Muscle layer of colon (tissue), 2 donors: Measurements from ENCODE around the gene GSTT2.

Experiments used
- H3K27ac ChIP-seq: one replicate; pipeline ENCODE4 v1.7.0; 2013; ENCODE audit warnings: low read depth, mild to moderate bottlenecking, low read length, moderate library complexity
- H3K27me3 ChIP-seq, 2 donors: one replicate each; pipeline ENCODE4 v1.7.0; 2013; ENCODE audit warnings: low read length in 2 of 2, mild to moderate bottlenecking in 2 of 2; ENCODE audit not compliant: insufficient read depth in 2 of 2, control insufficient read depth in 1 of 2
- H3K36me3 ChIP-seq: one replicate; pipeline ENCODE4 v1.7.0; 2013; ENCODE audit warnings: mild to moderate bottlenecking, low read length; ENCODE audit not compliant: insufficient read depth
- H3K4me1 ChIP-seq: one replicate; pipeline ENCODE4 v1.7.0; 2013; ENCODE audit warnings: mild to moderate bottlenecking, low read length; ENCODE audit not compliant: insufficient read depth
- H3K4me3 ChIP-seq, 2 donors: one replicate each; pipeline ENCODE4 v1.7.0; 2013; ENCODE audit warnings: low read length in 2 of 2, low read depth in 1 of 2, mild to moderate bottlenecking in 1 of 2, moderate library complexity in 1 of 2
- H3K9ac ChIP-seq: one replicate; pipeline ENCODE4 v1.7.0; 2013; ENCODE audit warnings: low read length
- H3K9me3 ChIP-seq: one replicate; pipeline ENCODE4 v1.7.0; 2013; ENCODE audit warnings: mild to moderate bottlenecking, low read length
- donor health status: abdominal sarcoma.
- donor health status: Adenocarcinoma of cecum.

GSTT2 gene

DNA sequence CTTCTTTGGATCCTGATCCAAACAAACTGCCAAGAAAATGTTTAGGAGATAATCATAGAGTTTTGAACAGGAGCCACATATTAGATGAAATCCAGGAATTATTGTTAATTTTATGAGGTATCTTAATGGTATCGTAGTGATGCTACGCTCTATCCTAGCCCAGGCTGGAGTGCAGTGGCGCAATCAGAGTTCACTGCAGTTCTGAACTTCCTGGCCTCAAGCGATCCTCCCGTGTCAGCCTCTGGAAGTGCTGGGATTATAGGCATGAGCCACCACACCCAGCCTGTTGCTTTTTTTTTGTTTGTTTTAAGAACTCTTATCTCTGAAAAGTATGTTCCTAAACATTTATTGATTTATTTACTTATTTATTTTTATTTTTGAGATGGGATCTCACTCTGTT, 22.9 kb downstream of the GSTT2 start:
- Histone ChIP-seq H3K36me3 (no peaks in the 10 kb centered on the region), H3K4me3 (no peak overlapping the region), H3K27me3 (no peaks in the 10 kb centered on the region), H3K9ac (no peak overlapping the region), H3K27ac (no peak overlapping the region), H3K9me3 (no peaks in the 10 kb centered on the region), H3K4me1 (peaks cover 11% of the 10 kb centered on the region)

DNA sequence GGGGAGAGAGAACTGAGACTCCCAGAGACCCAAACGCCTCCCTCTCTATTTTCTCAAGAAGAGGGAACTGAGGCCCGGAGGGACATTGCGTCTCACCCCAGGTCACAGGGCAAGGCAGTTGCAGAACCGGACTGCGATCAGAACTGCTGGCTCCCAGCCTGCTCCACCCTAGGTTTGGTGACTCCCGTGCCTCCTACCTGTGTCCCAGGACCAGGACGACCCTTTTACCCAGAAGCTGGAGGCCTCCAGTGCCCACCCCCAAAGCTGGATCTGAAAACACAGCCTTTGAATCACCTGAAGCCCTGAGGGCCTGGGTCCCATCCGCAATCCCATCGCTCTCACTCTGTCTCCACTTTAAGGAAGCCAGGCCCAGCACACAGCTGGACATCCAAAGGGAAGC, 24.0 kb downstream of the GSTT2 start:
- no peak overlapping the region for H3K4me3 ChIP-seq
- H3K4me1 ChIP-seq, result peaks cover 11% of the 10 kb centered on the region
- H3K27me3 ChIP-seq, result no peaks in the 10 kb centered on the region
- no peak overlapping the region for H3K27ac ChIP-seq
- H3K9ac ChIP-seq, result no peak overlapping the region
- H3K9me3 ChIP-seq, result no peaks in the 10 kb centered on the region
- no peaks in the 10 kb centered on the region for H3K36me3 ChIP-seq

DNA sequence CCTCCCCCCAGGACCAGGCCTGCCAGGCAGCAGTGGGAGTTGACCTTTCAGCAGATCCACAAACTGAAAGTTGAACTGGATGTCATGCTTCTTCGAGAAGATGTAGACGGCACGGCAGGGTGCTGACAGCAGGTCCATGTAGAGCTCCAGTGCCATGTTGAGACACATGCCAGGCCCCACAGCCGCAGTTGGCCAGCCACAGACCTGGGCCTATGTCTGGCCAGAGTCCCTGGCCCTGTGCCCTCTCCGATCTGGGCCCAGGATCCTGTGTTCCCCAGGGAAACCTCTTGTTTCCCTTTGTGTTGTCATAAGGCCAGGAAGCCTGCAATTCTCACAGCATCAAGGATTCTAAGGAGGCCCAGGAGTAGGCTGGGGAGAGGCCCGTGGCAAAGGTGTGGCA, 25.3 kb downstream of the GSTT2 start, which contains the start of gene GSTT4:
Gene GSTT4, minus strand, starts transcription at position 253 of the 400 bp plus-strand sequence. Its CDS starts 97 bp downstream, at position 156.
- Histone ChIP-seq H3K27me3 (no peaks in the 10 kb centered on the region), H3K9ac (no peak within 1 kb of the TSS), H3K4me3 (no peak within 1 kb of the TSS), H3K27ac (peak within 1 kb of the TSS; percentile 3), H3K4me1 (peaks cover 11% of the 10 kb centered on the region), H3K9me3 (no peaks in the 10 kb centered on the region), H3K36me3 (no peaks in the 10 kb centered on the region)

DNA sequence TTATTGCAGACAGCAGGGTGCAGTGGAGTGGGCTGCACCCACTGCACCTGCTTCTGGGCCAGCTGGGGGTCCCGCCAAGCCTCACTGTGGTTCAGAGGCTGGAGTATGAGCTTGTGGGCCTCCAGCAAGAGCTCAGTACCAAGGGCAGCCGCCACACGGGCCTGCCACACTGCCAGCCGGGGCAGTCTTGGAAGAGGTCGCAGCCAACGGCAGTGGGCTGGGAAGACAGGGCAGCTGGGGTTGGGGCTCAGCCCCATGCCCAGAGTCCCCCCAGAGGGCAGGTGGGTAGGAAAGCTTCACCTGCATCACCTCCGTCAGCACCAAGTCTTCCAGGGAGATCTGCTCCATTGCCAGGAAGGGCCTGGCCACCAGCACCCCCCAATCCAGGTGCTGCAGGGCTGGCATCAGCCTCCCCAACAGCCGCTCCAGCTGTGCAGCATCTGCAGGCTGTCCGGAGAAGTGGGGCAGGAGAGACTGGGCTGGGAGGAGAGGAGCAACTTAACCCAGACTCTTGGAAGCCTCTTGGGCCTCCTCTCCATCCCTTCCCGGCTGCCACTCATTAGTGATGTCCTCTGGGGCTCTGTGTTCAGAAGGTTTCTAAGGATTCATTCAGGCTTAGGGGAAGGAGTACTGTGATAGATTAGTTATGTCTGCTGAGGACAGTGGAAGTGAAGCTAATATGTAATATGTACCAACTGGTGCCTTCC, 26.4 kb downstream of the GSTT2 start:
- no peak overlapping the region for H3K4me3 ChIP-seq
- peaks cover 11% of the 10 kb centered on the region for H3K4me1 ChIP-seq
- H3K27ac ChIP-seq, result no peak overlapping the region
- no peak overlapping the region for H3K9ac ChIP-seq
- H3K27me3 ChIP-seq, result no peaks in the 10 kb centered on the region
- no peaks in the 10 kb centered on the region for H3K9me3 ChIP-seq
- no peaks in the 10 kb centered on the region for H3K36me3 ChIP-seq

DNA sequence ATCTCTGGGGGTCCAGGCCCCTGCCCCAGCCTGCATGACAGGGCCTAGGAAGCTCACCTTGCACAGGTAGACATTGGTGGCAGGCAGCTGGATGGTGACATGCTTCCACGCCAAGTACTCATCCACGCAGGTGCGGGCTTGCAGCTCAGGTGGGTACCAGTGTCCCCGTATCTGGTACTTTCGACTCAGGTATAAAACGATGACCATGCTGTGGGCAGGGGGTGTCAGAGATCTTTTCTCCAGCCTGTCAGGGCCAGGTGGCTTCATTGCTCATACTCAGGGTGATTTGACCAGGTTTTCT, 26.9 kb downstream of the GSTT2 start:
- Histone ChIP-seq H3K27me3 (no peaks in the 10 kb centered on the region), H3K27ac (no peak overlapping the region), H3K36me3 (no peaks in the 10 kb centered on the region), H3K9ac (no peak overlapping the region), H3K4me1 (peaks cover 11% of the 10 kb centered on the region), H3K4me3 (no peak overlapping the region), H3K9me3 (no peaks in the 10 kb centered on the region)

DNA sequence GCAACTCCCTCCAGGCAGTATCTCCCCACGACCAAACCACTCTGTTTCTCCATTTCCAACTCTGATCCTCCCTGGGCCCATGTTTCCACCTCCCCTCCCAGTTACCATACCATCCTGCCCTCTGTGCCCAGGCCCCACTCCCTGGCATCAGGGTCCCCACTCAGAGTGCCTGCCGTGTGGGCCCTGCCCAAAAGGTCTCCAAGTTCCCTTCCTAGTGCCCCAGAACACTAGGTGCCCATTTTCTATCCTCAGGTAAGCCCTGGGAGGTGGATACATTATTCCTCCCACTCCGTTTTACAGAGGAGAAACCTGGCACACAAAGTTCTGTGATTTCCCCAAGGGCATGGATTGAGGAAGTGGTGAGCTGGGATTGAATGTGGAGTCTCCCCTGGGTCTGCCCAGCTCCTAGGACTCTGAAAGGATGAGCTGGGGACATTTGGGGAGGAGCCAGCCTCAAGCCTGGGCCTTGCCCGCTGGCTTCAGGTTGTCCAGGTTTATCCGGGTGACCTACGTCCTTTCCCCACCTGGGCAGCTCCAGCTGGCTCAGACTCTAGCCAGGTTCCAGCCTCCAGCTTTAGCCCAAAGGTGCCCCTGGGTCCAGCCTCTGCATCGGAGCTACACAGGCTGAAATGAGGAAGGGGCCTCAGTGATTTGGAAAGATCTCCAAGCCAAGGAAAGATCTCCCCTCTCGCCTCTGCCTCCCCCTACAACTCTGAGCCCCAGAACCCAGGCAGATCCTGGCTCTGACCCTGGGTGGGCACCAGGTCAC, 27.5 kb downstream of the GSTT2 start:
- H3K36me3 ChIP-seq, result no peaks in the 10 kb centered on the region
- H3K9ac ChIP-seq, result no peak overlapping the region
- no peak overlapping the region for H3K4me3 ChIP-seq
- no peak overlapping the region for H3K27ac ChIP-seq
- H3K9me3 ChIP-seq, result no peaks in the 10 kb centered on the region
- no peaks in the 10 kb centered on the region for H3K27me3 ChIP-seq
- peaks cover 14% of the 10 kb centered on the region for H3K4me1 ChIP-seq

DNA sequence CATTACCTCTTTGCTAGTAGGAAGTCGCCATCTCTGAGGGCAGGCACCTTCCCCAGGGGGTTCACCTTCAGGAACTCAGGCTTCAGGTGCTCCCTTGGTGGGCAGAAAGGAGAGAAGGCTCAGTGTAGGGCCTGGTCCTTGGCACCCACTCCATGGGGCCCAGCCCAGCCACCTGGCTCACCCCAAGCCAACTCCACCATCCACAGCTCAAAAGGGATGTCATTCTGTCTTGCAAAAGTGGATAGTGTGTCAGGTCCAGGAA, 28.0 kb downstream of the GSTT2 start:
- Histone ChIP-seq H3K4me1 (peaks cover 15% of the 10 kb centered on the region), H3K9me3 (no peaks in the 10 kb centered on the region), H3K4me3 (no peak overlapping the region), H3K27ac (no peak overlapping the region), H3K9ac (no peak overlapping the region), H3K36me3 (no peaks in the 10 kb centered on the region), H3K27me3 (no peaks in the 10 kb centered on the region)

DNA sequence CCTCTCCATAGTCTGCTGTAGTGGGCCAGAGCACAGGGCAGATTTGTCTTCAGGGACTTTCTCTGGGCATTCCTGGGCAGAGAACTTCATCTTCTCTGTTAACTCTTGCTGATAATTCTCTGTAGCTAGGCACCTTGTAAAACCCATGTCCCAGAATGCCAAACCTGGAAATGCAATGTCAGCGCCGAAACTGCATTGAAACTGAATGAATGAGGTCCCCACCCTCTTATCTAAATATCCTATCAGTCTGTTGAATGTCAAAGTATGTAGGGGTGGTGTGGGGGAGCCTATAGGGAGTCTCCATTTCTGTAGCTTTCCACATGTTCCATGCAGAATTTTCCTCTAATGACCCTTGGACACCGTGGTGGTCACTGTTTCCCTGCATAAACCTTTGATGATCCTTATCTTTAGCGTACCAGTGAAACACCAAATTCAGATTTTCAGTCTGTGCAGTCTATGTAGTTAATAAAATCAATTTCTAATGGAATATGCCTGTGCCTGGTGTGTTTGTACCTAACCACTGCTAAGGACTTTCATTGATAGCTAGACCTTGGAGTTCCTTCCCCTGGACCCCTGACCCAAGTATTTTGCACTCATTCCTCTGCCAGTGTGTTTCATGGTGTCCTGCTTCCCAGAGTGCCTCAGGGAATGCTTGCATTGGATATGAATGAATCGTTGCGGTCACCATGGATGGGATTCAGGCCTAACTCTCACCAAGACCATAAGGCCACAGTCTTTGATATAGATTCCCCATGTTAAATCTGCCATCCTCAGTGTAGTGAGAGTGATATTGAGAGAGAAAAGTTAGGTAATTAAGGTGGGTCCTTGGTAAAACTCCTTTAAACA, 28.7 kb downstream of the GSTT2 start:
- H3K27ac ChIP-seq, result no peak overlapping the region
- H3K36me3 ChIP-seq, result no peaks in the 10 kb centered on the region
- H3K27me3 ChIP-seq, result no peaks in the 10 kb centered on the region
- peaks cover 15% of the 10 kb centered on the region for H3K4me1 ChIP-seq
- no peak overlapping the region for H3K9ac ChIP-seq
- no peaks in the 10 kb centered on the region for H3K9me3 ChIP-seq
- no peak overlapping the region for H3K4me3 ChIP-seq

DNA sequence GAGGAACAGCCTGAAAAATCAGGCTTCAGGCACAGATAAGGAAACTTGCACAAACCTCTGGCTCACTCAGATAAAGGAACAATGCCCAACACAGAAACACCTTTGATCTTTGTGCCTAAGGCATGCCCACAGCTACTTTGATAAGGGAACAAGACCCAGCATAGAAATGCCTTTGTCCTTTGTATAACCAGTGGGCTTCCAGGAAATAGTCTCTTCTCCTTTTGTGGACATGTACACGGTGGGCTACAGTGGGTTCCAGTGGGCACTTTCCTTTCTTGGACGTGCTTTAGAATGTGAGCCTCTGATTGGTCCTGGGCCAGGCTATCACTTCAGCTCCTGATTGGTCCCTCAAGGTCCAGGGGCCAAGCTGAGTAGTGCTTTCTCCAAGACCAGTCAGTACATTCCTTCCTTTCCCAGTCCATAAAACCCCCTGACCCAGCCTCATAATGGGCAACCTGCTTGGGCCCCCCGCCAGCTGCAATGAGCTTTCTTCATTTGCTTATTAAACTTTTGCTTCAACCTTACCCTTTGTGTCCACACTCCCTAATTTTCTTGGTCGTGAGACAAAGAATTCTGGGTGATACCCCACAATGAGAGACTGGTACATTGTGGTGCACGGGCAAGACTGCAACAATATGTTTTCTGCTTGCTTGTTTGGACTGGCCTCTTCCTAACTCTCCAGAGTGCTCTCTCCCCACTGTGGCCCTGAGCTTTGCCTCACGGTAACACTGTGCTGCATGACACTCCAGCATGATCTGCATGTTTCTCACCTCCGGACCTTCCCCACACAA, 29.5 kb downstream of the GSTT2 start:
- Histone ChIP-seq H3K36me3 (no peaks in the 10 kb centered on the region), H3K27ac (no peak overlapping the region), H3K9ac (no peak overlapping the region), H3K4me1 (peaks cover 15% of the 10 kb centered on the region), H3K4me3 (no peak overlapping the region), H3K27me3 (no peaks in the 10 kb centered on the region), H3K9me3 (no peaks in the 10 kb centered on the region)

DNA sequence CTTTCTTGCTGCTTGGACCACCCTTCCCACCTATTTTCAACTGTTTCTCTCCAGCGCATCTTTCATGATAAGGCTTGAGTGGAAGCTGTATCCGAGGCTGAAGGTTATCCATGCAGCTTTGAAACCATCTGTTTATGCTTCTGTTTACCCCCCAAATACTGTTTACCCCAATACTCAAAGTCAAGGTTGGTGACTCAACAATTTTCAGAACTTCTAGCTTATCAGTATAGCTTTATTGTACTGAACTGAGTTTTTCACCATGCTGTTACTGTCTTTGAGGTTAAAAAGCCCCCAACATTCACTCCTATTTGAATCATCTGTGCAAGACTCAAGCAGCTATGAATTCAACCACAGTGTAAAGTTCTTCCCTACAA, 30.1 kb downstream of the GSTT2 start:
- Histone ChIP-seq H3K27me3 (no peaks in the 10 kb centered on the region), H3K9ac (no peak overlapping the region), H3K4me1 (peaks cover 13% of the 10 kb centered on the region), H3K9me3 (no peaks in the 10 kb centered on the region), H3K4me3 (no peak overlapping the region), H3K27ac (no peak overlapping the region), H3K36me3 (no peaks in the 10 kb centered on the region)

DNA sequence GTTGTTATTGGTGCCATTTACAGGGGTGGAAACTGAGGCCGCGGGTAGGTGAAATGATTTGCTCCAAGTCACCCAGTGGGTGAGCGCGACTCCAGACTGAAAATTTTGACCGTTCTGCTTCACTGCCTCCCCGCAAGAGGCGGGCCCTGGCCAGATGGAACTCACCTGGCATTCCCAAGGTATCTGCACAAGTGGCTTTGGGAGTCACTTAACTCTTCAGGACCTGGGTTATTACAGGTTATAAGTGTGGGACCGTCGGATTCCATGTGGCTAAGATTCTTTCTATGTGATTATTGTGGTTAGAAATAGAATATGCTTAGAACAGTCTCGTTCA, 31.8 kb downstream of the GSTT2 start:
- peaks cover 4% of the 10 kb centered on the region for H3K4me1 ChIP-seq
- peak overlapping the region; percentile 67 for H3K27ac ChIP-seq
- peak overlapping the region; percentile 78 to 93 for H3K4me3 ChIP-seq
- H3K9me3 ChIP-seq, result no peaks in the 10 kb centered on the region
- H3K9ac ChIP-seq, result peak overlapping the region; percentile 83
- no peaks in the 10 kb centered on the region for H3K36me3 ChIP-seq
- H3K27me3 ChIP-seq, result no peaks in the 10 kb centered on the region
